Adipocyte (in vitro differentiated cells): Measurements from ENCODE around the gene ABLIM1.
A peak's percentile ranks its signal among the peaks of the same experiment; 100 is the strongest.

Experiments used
- DNase-seq: peaks from one replicate; pipeline ENCODE4 v3.0.0-alpha.2; 2015; ENCODE audit warnings: low read depth
- H3K27me3 ChIP-seq: replicated peaks from 2 replicates; pipeline ENCODE4 v1.7.0; 2013; ENCODE audit warnings: mild to moderate bottlenecking, low read length, moderate library complexity; ENCODE audit not compliant: control insufficient read depth, insufficient read depth
- H3K36me3 ChIP-seq: 2 replicates; pipeline ENCODE4 v1.7.0; 2013; ENCODE audit warnings: low read length, mild to moderate bottlenecking, moderate library complexity; ENCODE audit not compliant: control insufficient read depth, insufficient read depth, severe bottlenecking
- H3K4me1 ChIP-seq: 2 replicates; pipeline ENCODE4 v1.7.0; 2013; ENCODE audit warnings: mild to moderate bottlenecking, low read length, moderate library complexity; ENCODE audit not compliant: control insufficient read depth, insufficient read depth
- H3K4me3 ChIP-seq: 2 replicates; pipeline ENCODE4 v1.7.0; 2013; ENCODE audit warnings: mild to moderate bottlenecking, low read length, moderate library complexity
- H3K9ac ChIP-seq: 2 replicates; pipeline ENCODE4 v1.7.0; 2013; ENCODE audit warnings: mild to moderate bottlenecking, low read length, moderate library complexity
- H3K9me3 ChIP-seq: 2 replicates; pipeline ENCODE4 v1.7.0; 2013; ENCODE audit warnings: mild to moderate bottlenecking, low read length, moderate library complexity; ENCODE audit not compliant: control insufficient read depth

The ABLIM1 gene

DNA sequence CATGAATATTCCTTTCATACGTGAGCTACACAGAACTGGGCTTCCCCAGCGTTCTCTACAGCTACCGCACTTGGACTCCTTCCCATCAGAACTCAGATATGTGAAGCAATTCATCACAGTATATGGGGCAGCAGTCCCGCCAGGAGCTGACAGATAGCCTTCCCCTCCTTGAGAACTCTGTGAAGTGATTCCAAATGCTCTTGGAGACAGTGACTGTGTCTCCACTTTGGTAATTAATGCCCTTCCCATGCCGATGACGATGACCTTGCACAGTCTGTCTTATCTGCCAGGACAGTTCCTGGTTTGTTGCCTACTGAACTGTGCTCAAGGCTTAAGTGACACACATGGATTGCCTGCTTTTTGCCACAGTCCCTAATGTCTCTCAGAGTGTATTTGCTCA is 178.8 kb downstream of the ABLIM1 start:
- Histone ChIP-seq H3K9ac (no peak overlapping the region), H3K27me3 (no peaks in the 10 kb centered on the region), H3K9me3 (no peaks in the 10 kb centered on the region), H3K4me1 (peaks cover 48% of the 10 kb centered on the region), H3K36me3 (no peaks in the 10 kb centered on the region), H3K4me3 (no peak overlapping the region)
- DNase-seq: no peak

DNA sequence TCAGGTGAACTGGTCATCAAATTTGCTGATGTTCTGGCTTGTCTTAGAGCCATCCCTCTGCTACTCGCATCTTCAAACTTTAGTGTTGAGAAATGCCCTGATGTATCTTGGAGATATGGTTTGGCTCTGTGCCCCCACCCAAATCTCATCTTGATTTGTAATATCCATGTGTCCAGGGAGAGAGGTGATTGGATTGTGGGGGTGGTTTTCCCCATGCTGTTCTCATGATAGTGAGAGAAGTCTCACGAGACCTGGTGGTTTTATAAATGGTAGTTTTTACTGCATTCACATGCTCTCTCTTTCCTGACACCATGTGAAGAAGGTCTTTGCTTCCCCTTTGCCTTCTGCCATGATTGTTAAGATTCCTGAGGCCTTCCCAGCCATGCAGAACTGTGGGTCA is 179.8 kb downstream of the ABLIM1 start:
- no peak overlapping the region for H3K9ac ChIP-seq
- no peaks in the 10 kb centered on the region for H3K27me3 ChIP-seq
- no peak overlapping the region for H3K4me3 ChIP-seq
- peaks cover 39% of the 10 kb centered on the region for H3K4me1 ChIP-seq
- H3K36me3 ChIP-seq: no peaks in the 10 kb centered on the region
- no peaks in the 10 kb centered on the region for H3K9me3 ChIP-seq
- no peak for DNase-seq

DNA sequence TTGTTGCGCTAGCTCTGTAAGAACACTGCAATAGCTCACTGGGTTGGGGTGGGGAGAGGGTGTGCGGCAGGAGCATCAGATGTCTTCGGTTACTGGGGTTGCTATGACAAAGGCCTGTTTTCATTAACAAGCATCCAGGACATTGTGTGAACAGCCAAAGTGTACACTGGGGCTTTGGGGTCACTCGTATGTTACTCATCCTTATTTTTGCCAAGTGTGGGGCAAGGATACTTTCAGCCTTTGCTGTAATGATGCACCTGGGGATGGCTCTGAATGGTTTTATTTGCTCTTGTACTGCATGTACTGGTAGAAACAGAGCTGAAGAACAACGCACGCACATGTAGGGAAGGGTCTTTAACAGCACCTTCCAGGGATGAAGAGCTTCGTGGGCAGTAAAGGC is 180.8 kb downstream of the ABLIM1 start:
- DNase-seq: no peak
- H3K4me3 ChIP-seq: no peak overlapping the region
- H3K4me1 ChIP-seq: peaks cover 29% of the 10 kb centered on the region
- no peaks in the 10 kb centered on the region for H3K9me3 ChIP-seq
- no peaks in the 10 kb centered on the region for H3K36me3 ChIP-seq
- H3K9ac ChIP-seq: no peak overlapping the region
- H3K27me3 ChIP-seq: no peaks in the 10 kb centered on the region

DNA sequence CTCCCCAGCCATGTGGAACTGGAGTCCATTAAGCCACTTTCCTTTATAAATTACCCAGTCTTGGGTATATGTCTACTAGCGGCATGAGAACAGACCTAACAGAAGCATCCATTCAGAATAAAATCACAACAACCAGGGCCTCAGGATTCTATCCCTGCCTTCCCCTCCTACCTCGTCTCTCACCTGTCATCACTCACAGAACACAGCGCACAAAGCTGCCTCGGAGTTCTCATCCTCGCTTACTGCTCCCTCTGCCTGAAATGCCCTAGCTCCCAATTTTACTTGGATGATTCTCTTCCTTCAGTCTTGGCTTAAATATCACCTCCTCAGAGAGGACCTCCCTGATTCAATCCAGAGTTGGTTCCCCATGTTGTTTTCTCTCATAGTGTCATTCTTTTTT is 183.1 kb downstream of the ABLIM1 start:
- no peak overlapping the region for H3K9ac ChIP-seq
- H3K4me3 ChIP-seq: no peak overlapping the region
- H3K9me3 ChIP-seq: no peaks in the 10 kb centered on the region
- H3K36me3 ChIP-seq: no peaks in the 10 kb centered on the region
- no peaks in the 10 kb centered on the region for H3K27me3 ChIP-seq
- no peak for DNase-seq
- peaks cover 29% of the 10 kb centered on the region for H3K4me1 ChIP-seq

DNA sequence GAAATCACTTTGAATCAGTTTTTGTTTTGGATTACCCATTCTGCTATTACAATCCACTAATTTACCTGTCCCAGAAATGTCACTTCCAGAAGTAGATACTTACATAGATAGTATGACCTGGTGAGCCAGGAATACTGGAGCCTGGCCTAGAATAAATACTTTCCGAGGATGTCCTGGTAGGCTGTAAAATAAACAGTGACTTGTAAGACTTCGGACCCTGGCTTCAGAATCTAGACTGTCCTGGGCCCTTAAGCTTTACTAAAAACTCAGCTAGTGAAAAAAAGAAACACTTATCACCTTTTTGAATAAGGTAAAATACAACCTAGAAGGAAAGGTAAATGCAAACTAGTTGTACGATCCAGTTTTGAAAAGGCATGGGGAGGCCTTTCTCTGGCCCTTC is 184.3 kb downstream of the ABLIM1 start:
- H3K9me3 ChIP-seq: no peaks in the 10 kb centered on the region
- no peak overlapping the region for H3K4me3 ChIP-seq
- DNase-seq: no peak
- no peak overlapping the region for H3K9ac ChIP-seq
- peaks cover 17% of the 10 kb centered on the region for H3K4me1 ChIP-seq
- H3K36me3 ChIP-seq: no peaks in the 10 kb centered on the region
- no peaks in the 10 kb centered on the region for H3K27me3 ChIP-seq

DNA sequence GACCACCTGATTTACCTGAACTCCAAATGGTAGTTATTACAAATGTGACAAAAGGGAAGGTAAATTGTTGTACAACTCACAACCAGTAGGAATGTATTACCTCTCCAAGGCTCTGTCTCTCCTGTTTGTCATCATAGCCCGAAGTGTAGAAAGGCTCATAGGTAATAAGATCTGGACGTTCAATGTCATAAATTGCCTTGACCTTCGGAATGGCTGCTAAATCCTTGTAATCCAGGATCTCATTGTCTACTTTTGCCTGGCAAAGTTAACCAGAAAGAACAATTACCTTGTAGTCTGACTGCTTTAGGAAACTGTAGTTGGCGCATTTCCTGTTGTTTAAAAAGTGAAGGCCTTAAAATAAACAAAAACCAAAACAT is 185.2 kb downstream of the ABLIM1 start:
- Histone ChIP-seq H3K9me3 (no peaks in the 10 kb centered on the region), H3K9ac (no peak overlapping the region), H3K36me3 (no peaks in the 10 kb centered on the region), H3K4me1 (peaks cover 13% of the 10 kb centered on the region), H3K27me3 (no peaks in the 10 kb centered on the region), H3K4me3 (no peak overlapping the region)
- DNase-seq: no peak

DNA sequence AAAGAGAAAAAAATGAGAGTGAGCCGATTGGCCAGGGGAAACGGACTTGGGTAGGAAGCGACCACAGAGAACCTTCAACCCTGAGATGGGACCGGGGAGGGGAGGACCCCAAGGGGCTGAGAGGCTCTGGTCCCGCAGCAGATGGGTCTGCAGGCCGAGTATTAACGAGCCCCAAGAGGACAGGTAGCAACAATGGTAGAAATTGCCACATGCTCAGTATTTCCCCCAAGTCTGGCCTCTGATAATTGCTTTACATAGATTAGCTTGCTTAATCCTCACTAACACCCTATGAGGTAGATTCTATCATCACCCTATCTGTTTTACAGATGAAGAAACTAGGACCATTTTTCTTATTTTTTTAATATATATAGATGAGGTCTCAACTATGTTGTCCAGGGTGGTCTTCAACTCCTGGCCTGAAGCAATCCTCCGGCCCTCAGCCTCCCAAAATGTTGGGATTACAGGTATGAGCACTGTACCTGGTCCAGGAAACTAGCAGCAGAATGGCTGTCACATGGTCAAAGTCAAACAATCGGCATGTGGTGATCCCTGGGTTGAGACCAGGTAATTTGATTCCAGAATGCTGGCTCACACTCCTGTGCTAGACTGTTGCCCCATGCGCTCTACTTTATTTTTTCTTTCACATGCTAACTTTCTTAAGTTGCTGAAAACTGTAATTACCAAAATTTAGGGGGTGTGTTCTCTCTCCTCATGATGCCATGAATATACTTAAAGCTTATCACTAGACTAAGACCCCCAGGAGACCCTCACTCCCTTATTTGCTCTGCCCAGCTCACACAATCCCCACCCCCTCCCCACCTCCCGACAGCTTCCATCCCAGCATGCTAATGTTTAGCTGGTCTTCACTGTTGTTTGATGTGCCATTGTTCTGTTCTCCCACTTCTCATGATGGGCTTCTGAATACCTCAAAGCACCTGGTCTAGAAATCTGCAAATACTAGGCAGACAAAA is 185.9 kb downstream of the ABLIM1 start:
- Histone ChIP-seq H3K27me3 (no peaks in the 10 kb centered on the region), H3K9ac (no peak overlapping the region), H3K4me1 (peaks cover 7% of the 10 kb centered on the region), H3K36me3 (no peaks in the 10 kb centered on the region), H3K4me3 (no peak overlapping the region), H3K9me3 (no peaks in the 10 kb centered on the region)
- DNase-seq: no peak

DNA sequence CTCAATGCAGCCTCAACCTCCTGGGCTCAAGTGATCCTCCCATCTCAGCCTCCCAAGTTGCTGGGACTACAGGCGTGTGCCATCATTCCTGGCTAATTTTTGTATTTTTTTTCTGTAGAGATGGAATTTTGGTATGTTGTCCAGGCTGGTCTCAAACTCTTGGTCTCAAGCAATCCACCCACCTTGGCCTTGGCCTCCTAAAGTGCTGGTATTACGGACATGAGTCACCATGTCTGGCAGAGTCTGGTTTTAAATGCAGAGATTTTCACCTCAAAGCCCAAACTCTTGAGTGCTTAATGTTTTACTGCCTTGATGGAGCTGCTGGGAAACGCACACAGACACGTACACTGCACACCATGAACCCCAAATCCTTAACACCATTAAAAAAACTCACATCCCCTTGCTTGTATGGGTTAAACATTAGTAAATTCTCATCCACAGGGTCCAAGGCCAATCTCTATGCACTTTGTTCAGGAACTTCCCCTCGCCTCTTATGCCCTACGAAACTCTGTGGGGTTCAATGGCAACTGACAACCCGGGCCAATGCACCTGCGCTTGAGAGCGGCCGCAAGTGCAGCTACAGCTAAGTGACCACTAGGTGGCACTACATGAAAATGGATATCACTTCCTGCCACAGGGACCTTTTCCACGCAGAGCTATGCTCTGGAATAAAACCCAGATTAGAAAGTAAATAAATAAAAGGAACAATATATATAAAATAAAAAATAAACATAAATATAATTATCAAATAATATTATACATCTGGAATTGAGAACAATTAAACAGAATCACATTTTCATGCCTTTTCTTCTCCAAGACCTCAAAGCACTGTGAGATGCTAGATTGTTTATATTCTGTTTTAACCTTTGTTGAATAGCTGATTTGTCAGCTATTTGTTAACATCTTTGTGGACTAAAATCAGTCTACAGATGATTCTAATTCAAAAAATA is 186.8 kb downstream of the ABLIM1 start:
- H3K27me3 ChIP-seq: no peaks in the 10 kb centered on the region
- H3K36me3 ChIP-seq: no peaks in the 10 kb centered on the region
- no peak overlapping the region for H3K4me3 ChIP-seq
- no peaks in the 10 kb centered on the region for H3K9me3 ChIP-seq
- H3K4me1 ChIP-seq: no peaks in the 10 kb centered on the region
- DNase-seq: peak; percentile 93
- H3K9ac ChIP-seq: no peak overlapping the region

DNA sequence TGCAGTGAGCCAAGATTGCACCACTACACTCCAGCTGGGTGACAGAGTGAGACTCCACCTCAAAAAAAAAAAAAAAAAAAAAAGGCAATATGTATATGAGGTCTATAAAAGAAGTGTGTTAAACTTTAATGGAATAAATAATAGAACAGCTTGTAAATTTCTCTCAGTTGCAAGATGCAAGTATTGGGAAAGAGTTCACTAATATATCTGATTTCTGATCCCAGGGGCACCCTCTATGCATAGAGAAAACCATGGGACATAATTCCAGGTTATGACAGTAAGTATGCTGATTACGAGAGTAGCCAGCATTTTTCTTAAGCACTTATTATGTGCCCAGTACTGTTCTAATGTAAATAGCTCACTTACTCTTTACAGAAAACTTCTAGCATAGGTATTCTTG is 187.7 kb downstream of the ABLIM1 start:
- peaks cover 3% of the 10 kb centered on the region for H3K36me3 ChIP-seq

DNA sequence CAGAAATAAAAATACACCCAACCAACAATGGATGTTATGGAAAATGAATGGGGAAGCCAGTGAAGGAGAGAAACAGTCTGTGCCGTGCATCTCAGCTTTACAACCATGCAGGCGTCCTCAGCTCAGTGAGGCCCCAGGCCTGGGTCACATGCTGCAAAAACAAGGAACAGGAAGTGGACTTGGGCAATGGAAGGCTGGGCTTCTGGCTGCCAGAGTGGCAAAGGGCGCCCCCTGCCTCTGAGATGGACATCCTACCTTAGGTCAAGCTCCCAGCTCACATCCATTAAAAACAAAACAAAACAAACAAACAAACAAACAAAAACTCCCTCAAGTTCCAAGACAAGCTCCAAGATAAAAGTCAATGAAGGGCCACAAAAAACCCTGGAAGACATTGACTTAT is 199.1 kb downstream of the ABLIM1 start:
- peaks cover 4% of the 10 kb centered on the region for H3K4me1 ChIP-seq
- H3K27me3 ChIP-seq: no peaks in the 10 kb centered on the region
- no peak overlapping the region for H3K9ac ChIP-seq
- H3K9me3 ChIP-seq: no peaks in the 10 kb centered on the region
- peaks cover 17% of the 10 kb centered on the region for H3K36me3 ChIP-seq
- H3K4me3 ChIP-seq: no peak overlapping the region
- peak; percentile 8 for DNase-seq

More for the DNA sequence above, 187.7 kb downstream of the ABLIM1 start:
- no peak overlapping the region for H3K9ac ChIP-seq
- no peaks in the 10 kb centered on the region for H3K4me1 ChIP-seq
- no peak for DNase-seq
- no peaks in the 10 kb centered on the region for H3K27me3 ChIP-seq
- no peak overlapping the region for H3K4me3 ChIP-seq
- no peaks in the 10 kb centered on the region for H3K9me3 ChIP-seq

DNA sequence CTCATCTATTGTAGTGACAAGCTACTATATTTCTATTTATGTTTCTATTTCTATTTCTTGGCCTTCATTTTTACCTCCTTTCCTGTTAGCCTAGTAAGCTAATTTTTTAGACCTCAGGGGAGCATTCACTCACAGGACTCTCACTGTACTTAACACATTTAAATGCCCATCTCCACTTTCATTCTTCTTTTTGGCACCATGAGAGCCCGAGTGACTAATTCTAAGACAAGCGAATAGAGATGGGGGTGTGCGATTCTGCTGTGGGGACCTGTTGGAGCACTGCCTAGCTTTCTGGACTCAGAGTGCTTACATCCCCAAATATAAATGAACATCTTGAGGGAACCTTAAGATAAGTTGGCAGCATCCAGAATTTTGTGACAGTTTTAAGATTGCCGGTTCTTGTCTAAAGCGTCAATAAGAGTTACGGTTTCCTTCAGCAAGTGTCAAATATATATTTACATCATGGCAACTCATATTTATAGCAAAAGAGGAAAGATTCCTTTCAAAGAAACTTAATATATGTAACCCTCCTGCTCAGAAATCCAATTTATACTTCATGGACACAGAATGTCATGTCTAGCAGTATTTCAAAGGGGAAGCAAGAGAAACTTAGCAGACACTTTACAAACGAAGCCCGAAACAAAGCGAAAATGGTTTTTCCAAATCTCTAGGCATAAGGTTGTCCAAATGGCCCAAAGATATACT is 199.7 kb downstream of the ABLIM1 start:
- H3K9ac ChIP-seq: no peak overlapping the region
- peaks cover 4% of the 10 kb centered on the region for H3K4me1 ChIP-seq
- peaks cover 14% of the 10 kb centered on the region for H3K36me3 ChIP-seq
- H3K9me3 ChIP-seq: no peaks in the 10 kb centered on the region
- H3K27me3 ChIP-seq: no peaks in the 10 kb centered on the region
- H3K4me3 ChIP-seq: no peak overlapping the region
- DNase-seq: no peak
